DMS 273 (cell line): ENCODE results near the gene SUSD5.
"Not testable (repeated sequence)": the region's sequence is repeated elsewhere in the genome, so short reads cannot be mapped to it uniquely, and the experiment has no call there.

Experiments
- DNase-seq: peaks from one replicate; lab custom pipeline; 2025; ENCODE audit not compliant: unreplicated experiment; lab: John Stamatoyannopoulos, UW

The SUSD5 gene

DNA sequence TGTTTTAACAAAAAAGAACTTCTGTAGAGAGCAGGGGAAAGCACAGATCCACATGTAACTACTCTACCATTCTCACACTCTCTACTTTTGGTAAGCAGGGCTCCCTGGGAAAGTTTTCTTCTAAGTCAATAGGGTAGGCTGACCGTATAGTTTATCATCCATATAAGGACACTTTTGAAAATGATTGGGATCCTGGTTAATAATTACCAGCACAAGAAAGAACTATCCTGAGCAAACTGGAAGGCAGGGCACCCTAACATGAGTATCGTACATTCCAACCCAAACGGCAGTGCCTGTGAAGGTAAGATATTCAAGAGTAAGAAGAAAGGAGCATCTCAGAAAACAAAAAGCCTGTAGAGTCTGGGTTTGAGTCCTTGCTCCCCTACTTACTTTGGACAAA is 22.1 kb downstream of the SUSD5 start:
- DNase-seq, result no peak

GRCh38 chr3:33194303-33194702 is 24.3 kb downstream of the SUSD5 start:
- DNase-seq, result no peak

DNA sequence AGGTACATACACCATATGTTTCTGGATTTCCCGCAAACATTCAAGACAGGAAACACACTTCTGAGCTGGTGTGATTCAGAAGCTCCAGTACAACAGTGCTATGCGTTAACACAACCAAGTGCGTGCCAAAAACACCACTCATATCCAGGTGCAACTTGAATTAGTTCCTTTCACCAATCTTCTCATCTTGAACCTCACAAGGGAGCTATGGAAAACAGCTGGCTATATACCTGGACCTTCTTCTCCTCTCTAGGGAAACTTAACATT is 31.3 kb downstream of the SUSD5 start:
- DNase-seq, result no peak

GRCh38 chr3:33186524-33187367 is 31.9 kb downstream of the SUSD5 start:
- DNase-seq, result no peak

GRCh38 chr3:33184863-33185262 is 33.7 kb downstream of the SUSD5 start:
- no peak for DNase-seq

- not testable (repeated sequence) for DNase-seq
Observed at GRCh38 chr3:33181641-33182040, 37.0 kb downstream of the SUSD5 start.

- DNase-seq, result no peak
Observed at GRCh38 chr3:33181229-33181628, 37.4 kb downstream of the SUSD5 start.

DNA sequence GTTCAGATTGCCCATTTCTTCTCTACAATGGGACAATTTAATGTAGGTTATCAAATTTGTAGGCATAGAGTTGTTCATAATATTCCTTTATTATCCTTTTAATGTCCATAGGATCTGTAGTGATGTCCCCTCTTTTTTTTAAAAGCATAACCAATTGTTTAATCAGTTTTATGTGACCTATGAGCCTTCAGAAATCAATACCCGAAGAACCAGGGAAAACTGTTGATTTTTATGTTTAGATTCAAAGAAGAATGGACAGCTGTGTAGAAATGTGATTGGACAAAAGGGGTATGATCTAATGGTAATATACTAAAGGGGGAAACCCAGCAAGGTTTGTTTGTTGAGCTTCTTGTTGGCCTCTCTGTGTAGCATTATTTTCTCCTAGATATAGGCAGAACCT is 39.5 kb downstream of the SUSD5 start:
- DNase-seq, result no peak

DNA sequence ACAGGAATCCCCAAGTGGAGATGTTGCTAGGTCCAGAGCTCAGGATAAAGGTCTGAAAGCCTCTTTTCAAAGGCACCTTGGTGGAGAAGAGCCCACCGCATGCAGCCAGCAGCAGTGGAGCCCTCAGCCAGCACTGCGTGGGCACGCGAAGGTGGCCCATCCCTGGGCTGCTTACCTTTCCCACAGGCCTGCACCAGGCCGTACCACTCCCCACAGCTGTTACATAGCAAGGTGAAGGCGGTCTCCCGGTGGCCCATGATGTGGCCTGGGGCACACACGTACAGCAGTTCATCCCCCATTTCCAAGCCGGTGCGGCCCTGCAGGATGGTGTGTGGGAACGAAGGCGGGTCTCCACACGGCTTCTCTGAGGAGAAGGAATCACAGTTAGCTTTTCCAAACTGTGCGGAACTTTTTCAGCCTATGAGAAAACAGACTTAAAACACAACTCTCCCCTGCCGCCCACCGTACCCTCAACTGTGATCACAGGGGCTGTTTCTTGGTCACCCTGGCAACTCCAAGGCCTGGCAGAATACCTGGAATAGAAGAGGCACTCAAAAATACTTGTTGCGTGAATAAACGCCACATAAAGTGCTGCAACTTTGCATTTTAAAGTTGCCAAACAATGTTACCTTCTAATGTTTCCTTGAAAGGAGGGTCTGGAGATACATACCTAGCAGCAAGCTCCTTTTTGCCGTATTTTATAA is 43.7 kb downstream of the SUSD5 start:
- DNase-seq, result no peak

DNA sequence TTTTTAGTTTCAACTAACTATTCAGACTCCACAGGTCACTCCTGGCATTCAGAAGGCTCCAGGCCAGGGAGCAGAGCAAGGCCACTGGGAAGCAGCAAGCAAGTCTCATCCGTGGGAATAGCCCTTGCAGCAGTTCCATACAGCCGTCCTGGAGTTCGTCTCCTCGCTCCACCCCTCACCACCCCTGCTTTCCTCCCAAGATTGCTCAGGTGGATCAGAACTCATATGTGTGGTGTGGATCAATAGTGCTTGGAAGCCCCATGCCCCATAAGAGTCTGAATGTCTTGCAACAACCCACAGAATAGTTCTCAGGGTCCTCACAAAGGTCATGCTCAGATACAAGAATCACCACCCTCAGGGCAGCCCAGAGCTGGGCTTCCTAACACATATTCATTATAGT is 44.5 kb downstream of the SUSD5 start:
- DNase-seq, result no peak

DNA sequence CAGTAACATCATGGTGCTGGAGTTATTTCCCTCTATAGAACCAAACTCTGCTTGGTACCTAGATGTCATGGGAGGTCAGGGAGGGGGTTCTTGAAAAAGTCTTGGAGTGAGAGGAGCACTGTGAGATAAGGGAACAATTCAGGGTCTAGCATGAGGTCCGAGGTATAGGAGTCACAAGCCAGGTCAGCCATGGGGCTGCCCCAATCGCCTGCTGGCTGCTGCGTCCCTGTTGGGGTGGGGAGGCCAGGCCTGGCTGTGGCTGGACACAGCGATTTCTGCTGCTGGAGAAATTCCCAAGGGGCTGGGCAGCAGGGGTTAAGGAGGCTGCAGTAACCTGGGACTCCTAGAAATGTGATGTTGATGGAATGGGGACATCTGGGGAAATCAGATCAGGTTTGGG is 44.9 kb downstream of the SUSD5 start:
- no peak for DNase-seq

- no peak for DNase-seq
Observed at GRCh38 chr3:33173103-33173502, 45.5 kb downstream of the SUSD5 start.

DNA sequence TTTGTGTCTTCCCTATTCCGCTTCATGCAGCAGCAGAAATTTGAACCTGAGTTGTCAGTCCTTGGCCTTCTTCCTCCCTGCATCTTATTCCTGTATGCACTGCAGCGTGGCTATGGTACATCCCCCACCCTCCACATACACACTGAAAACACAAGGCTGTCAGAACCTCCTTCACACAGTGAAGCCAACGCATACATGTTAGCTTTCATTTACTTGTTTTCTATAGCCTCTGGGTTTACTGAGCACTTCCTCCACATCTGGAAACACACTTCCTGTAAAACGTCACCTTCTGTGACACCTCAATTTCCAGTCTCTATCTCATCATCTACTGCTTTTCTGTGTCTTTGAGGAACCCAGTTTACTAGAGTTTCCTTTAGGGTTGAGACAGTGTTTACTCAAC is 47.0 kb downstream of the SUSD5 start:
- DNase-seq, result no peak

DNA sequence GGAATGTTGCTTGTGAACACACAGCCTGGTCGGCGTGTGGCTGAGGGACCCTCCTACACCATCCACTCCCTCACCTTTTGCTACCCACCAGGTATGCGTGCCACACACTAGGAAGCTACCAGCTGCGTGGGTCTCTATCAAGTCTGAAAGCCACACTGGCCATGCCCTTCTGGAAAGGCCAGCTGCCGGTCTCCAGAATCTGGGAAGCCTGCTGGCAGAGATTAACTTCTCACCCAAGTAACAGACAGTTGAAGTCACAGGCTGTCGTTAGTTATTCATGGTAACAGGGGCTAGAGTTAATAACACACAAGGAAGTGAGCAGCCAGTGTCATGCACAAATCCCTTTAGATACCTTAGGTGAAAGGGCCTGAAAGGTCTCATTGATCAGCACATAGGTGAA is 48.1 kb downstream of the SUSD5 start:
- DNase-seq, result peak; percentile 62

DNA sequence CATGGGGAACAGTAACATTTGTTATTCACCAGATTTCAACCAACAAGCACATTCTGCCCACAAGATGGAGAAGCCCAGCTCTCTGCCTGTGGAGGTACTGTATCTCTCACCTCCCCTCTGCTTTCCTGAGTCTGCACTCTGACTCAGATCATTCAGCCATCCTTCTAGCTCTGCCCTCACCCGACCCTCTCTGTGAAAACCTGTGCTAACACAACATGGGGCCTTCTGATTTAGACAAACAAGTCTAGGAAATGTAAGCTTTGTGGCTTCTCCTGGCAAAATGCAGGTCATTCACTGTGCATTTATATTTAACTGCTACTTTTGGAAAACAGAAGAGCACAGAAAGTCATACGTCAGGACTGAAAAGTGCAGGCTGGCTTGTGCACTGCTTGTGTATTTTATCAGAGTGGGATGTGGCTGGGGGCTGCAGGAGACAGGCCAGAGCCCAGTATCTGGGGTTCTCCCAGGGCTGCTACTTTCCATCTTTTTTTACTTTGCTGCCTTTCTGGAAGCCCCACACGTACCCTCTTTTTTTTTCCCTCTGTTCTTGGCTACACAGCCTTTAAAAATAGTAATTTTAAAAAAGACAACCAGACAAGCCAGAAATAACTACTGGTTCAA is 50.8 kb downstream of the SUSD5 start:
- DNase-seq, result no peak

DNA sequence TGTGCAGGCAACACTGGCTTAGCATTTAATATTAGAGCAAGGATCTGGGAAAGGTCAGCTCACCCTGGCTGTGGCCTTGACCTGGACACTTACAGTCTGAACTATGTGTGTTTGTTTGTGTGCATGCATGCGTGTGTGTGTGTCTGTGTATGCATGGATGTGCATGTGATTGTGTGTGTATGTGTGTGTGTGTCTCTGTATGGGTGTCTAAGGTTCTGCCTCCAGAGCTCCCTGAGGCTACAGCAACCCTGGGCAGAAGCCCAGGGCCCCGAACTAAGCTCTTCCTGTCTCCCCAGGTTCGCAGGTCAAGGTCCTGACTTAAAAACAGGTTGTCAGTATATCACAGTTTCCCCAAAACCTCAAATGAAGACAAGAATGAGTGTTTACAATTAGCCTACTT is 51.3 kb downstream of the SUSD5 start:
- no peak for DNase-seq

DNA sequence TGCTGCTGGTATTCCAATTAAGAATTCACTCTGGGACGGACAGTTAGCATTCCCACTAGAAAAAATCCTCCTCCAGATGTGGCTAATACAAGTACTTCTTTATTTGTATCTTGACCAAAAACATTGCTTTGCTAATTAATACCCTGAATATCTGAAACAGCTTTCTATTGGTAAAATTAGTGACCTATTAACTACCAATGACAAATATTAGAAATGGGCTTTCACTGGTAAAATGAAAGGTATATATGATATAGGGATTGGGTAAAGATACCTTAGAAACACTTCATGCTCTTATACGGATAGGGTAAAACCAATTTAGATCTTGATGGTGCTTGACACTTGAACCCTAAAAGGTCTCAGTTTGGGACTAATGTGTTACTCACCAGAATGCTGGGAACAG is 52.5 kb downstream of the SUSD5 start:
- no peak for DNase-seq

DNA sequence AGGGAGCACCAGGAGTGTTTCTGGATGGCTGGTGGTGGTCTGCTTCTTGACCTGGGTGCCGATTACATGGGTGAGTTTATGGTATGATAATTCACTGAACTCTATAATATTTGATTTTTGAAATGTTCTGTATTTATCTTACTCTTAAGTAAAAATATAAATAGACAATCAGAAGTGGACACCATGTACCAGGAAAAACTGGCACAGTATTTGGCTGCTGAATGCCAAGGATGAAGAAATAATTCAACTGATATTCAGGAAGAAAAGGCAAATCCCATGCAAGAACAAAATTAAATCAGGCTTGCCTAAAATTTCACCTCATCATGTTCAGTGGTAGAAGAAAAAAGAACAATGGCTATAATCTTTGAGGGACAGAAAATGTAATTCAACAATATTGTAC is 53.2 kb downstream of the SUSD5 start:
- DNase-seq, result no peak

GRCh38 chr3:33162621-33163020 is 56.0 kb downstream of the SUSD5 start:
- DNase-seq, result not testable (repeated sequence)

- no peak for DNase-seq
Observed at GRCh38 chr3:33159981-33160380, 58.6 kb downstream of the SUSD5 start.

DNA sequence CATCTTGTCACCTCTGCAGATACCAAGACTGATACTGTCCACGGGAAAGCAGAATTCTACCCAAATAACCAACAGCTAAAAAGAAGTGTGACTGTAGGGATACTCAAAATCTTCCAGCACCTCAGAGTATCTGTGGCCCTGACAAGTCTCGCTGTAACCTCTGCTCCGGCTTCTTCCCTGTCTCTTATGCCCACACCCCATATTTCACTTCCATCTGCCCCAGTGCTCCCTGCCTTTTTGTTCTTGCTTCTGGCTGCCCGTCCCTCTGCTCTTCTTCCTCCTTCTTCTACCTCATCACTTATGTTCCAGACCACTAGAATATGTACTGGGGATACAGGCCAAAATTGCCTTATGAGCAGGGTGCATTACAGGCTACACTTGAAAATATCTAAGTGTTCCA is 59.4 kb downstream of the SUSD5 start:
- no peak for DNase-seq

- DNase-seq, result no peak
Observed at GRCh38 chr3:33155301-33155700, 63.3 kb downstream of the SUSD5 start.
